ENCODE results near the gene ZMAT5. TPM values are rescaled to one million over a fixed set of nuclear protein-coding genes. Genes with fewer than 3 reads are reported as not detected.

ZMAT5 gene
- polyA plus RNA-seq, 2 of the 4 experiments (the other 2 are of a cell fraction): 13.0 to 13.3 TPM

GRCh38 chr22:29813126-29813525 lies 46.3 kb upstream of the ZMAT5 start (continued):
- TF ChIP-seq MAZ (IDR thresholded peaks at IDR 0.05; ENCODE audit: borderline replicate concordance, low read depth, low read length) (no peak), FOSB (CRISPR knock-in tag; IDR thresholded peaks at IDR 0.05) (no peak)

- WGBS (ENCODE audit: missing lambda C conversion rate): 12% methylated on average over 2 of the region's 2 CpGs
- ChIA-PET CTCF (interaction anchor here (1.2 kb wide), 1 partner anchor 194 kb away, joined by 5 read pairs; no protein-coding TSS in a partner anchor), POLR2A (interaction anchor here (1.0 kb wide), 1 partner anchor 9 kb away, joined by 8 read pairs; no protein-coding TSS in a partner anchor)
- Histone ChIP-seq H3K4me2 (peak overlapping the region; percentile 66), H3K27ac (peak overlapping the region; percentile 57 to 75), H3K4me3 (no peak overlapping the region), H3K4me1 (peaks cover 52% of the 10 kb centered on the region), H3K9me3 (no peaks in the 10 kb centered on the region)
- ATAC-seq (peak; percentile 32 to 62; a peak in 3 of 6 replicates), DNase-seq (ENCODE audit: low read depth in 1 of 2, low spot score in 1 of 2) (peak in 1 of 2 experiments; percentile 40), FAIRE-seq (no peak)
- peak; percentile 18 to 41; a peak in 1 of 4 replicates for TF ChIP-seq CEBPB (IDR thresholded peaks at IDR 0.05)
- TF ChIP-seq BHLHE40 (IDR thresholded peaks at IDR 0.05; ENCODE audit: low read depth, low read length): no peak
- TF ChIP-seq ESRRA (IDR thresholded peaks at IDR 0.05; ENCODE audit: borderline replicate concordance, low read length): no peak
Observed at GRCh38 chr22:29811377-29811776, 44.6 kb upstream of the ZMAT5 start.

GRCh38 chr22:29810216-29810615 lies 43.4 kb upstream of the ZMAT5 start:
- ATAC-seq (no peak), DNase-seq (ENCODE audit: low read depth in 1 of 2, low spot score in 1 of 2) (no peak), FAIRE-seq (no peak)
- Histone ChIP-seq H3K4me3 (no peak overlapping the region), H3K9me3 (no peaks in the 10 kb centered on the region), H3K4me1 (peaks cover 43% of the 10 kb centered on the region), H3K27ac (peak overlapping the region; percentile 33 to 75; a peak in 4 of 6 replicates), H3K4me2 (no peak overlapping the region)
- ChIA-PET POLR2A (no interaction called here), CTCF (no interaction called here)
- WGBS (ENCODE audit: missing lambda C conversion rate): 89% methylated on average over 2 of the region's 2 CpGs
- TF ChIP-seq NPAS2 (CRISPR knock-in tag; IDR thresholded peaks at IDR 0.05; ENCODE audit: borderline replicate concordance) (no peak), REST (IDR thresholded peaks at IDR 0.05) (no peak), SREBF2 (IDR thresholded peaks at IDR 0.05) (no peak), RARB (CRISPR knock-in tag; IDR thresholded peaks at IDR 0.05) (no peak), RCOR1 (IDR thresholded peaks at IDR 0.05; ENCODE audit: low read depth, low read length) (no peak), MYC (IDR thresholded peaks at IDR 0.05; ENCODE audit: borderline replicate concordance, low read length) (no peak), PHF8 (IDR thresholded peaks at IDR 0.05; ENCODE audit: borderline replicate concordance, low read depth) (no peak), BHLHE40 (IDR thresholded peaks at IDR 0.05; ENCODE audit: low read depth, low read length) (no peak)

- Histone ChIP-seq H3K9me3 (no peaks in the 10 kb centered on the region), H3K27ac (no peak overlapping the region), H3K4me3 (no peak overlapping the region), H3K4me1 (peaks cover 12% of the 10 kb centered on the region), H3K4me2 (no peak overlapping the region)
- POLR2A ChIA-PET: no interaction called here
- ATAC-seq: no peak
- DNase-seq (ENCODE audit: low read depth in 1 of 2, low spot score in 1 of 2): no peak
- CTCF ChIA-PET: no interaction called here
- no peak for FAIRE-seq
- WGBS (ENCODE audit: missing lambda C conversion rate): 88% methylated on average over 4 of the region's 6 CpGs
- TF ChIP-seq HES2 (IDR thresholded peaks at IDR 0.05) (no peak), FOXS1 (CRISPR knock-in tag; IDR thresholded peaks at IDR 0.05) (no peak), POLR2AphosphoS2 (conservative IDR thresholded peaks at IDR 0.05; ENCODE audit: low read length) (no peak), CBX2 (IDR thresholded peaks at IDR 0.05; ENCODE audit: borderline replicate concordance, low read depth) (no peak), TFCP2L1 (CRISPR knock-in tag; IDR thresholded peaks at IDR 0.05) (no peak), MYC (IDR thresholded peaks at IDR 0.05; ENCODE audit: borderline replicate concordance, low read length) (no peak), RCOR1 (IDR thresholded peaks at IDR 0.05; ENCODE audit: low read depth, low read length) (no peak), RFX5 (IDR thresholded peaks at IDR 0.05) (no peak), EP300 (IDR thresholded peaks at IDR 0.05) (no peak), CBX8 (IDR thresholded peaks at IDR 0.05) (no peak), CEBPB (IDR thresholded peaks at IDR 0.05) (no peak), RAD21 (conservative IDR thresholded peaks at IDR 0.05 in 1 of 2, IDR thresholded peaks at IDR 0.05 in 1 of 2) (no peak), GATA3 (IDR thresholded peaks at IDR 0.05; ENCODE audit: borderline replicate concordance) (no peak), ZC3H11A (IDR thresholded peaks at IDR 0.05) (no peak), EHF (CRISPR knock-in tag; IDR thresholded peaks at IDR 0.05) (no peak), SREBF2 (IDR thresholded peaks at IDR 0.05) (no peak)
Observed at GRCh38 chr22:29806196-29806595, 39.4 kb upstream of the ZMAT5 start.

Data from A549 (cell line).